Kasumi-1 (cell line): ENCODE measurements around the gene POTEB.
"Not testable (repeated sequence)": the region's sequence is repeated elsewhere in the genome, so short reads cannot be mapped to it uniquely, and the experiment has no call there.

Experiments
- DNase-seq, 2 experiments: peaks; one replicate each; lab custom pipeline; 2025; lab: John Stamatoyannopoulos, UW

POTEB gene

DNA sequence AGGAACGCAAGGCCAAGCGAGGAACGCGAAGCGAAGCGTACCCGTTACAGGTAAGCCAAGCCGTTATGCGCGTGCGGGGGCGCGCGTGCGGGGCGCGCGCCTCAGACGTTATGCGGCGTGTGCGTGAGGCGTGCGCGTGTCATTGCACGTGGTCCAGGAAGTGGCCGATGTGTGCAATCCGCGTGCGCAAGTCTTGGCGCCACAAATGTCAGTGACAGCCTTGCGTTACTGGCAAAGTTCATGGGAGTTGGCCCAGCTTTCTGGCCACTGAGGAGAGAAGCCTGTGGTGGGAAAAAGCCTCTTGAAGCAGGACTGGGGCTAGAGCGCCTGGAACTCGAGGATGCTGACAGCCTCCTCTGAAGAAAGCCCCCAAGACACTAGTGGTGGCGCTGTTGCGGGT lies at the start of gene POTEB:
TSS of gene POTEB (minus strand) at position 101 of the 400 bp plus-strand sequence. CDS start 489 bp downstream, outside the sequence.
- not testable (repeated sequence) for DNase-seq

DNA sequence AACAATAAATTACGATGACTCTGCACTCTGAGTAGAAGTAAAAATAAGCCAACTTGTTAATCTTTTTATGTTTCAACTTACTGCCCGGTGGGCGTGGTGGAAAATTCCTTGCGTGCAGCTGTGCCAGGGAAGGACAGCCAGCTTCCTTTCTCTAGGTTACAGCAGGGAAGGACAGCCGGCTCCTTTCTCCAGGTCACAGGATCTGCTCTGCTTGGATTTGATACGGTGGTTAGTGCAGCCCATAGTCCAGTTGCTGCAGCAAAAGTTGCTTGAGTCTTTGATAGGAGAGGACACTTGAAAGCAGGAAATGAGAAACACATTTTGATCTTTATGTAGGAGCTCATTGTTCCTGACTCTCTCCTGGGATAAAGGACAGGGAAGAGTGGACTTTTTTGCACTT lies 13.4 kb upstream of the POTEB start:
- DNase-seq: not testable (repeated sequence)

DNA sequence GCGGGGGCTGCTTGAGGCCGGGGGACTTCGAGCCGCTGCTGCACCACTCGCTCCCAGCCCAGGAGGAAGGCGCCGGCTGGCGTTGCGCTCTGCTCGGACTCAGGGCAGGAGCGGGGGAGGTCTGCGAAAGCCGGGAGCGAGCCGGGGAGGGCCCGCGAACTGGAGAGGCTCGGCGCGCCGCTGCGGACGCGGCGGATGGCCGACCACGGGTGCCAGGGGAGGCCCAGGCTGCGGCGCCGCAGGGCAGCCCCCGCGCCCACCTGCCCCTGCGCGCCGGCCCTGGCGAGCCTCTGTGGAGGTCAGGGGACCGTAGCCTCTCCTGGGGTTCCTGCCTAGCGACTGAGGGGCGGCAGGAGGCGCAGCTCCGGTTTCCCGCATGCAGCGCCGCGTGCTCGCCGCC lies 12.0 kb upstream of the POTEB start:
- DNase-seq: not testable (repeated sequence)

DNA sequence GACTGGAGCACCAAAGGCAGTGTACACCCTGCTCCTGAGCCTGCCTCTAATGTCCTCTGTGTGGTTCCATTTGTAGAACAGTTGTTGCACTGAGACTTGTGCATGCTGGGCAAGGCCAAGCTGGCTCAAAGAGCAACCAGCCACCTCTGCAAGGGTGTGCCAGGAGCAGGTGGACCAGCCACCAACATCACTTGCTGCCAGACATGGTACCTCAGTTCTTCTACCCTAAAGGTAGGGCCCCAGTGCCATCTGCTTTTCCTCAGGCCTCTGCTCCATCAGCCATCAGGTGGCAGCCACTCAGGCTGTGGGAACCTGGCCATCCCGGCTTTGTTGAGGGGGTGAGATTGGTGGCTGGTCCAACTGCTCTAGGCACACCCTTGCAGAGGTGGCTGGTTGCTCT lies 38.7 kb downstream of the POTEB start:
- not testable (repeated sequence) for DNase-seq
